Measurements from ENCODE around the gene SLC6A19.

- TF ChIP-seq CTCF (IDR thresholded peaks at IDR 0.05; ENCODE audit: poor library complexity) (no peak), EZH2 (IDR thresholded peaks at IDR 0.05; ENCODE audit: borderline replicate concordance) (no peak)
These were observed 31.9 kb upstream of the SLC6A19 start for GRCh38 chr5:1169211-1170115.
